Cerebellar nuclear complex (tissue), 1 donor: Measurements from ENCODE around the gene EGFLAM.

ENCODE experiments used
- DNase-seq, 2 experiments: peaks; one replicate each; lab custom pipeline; 2025; lab: John Stamatoyannopoulos, UW

EGFLAM gene

DNA sequence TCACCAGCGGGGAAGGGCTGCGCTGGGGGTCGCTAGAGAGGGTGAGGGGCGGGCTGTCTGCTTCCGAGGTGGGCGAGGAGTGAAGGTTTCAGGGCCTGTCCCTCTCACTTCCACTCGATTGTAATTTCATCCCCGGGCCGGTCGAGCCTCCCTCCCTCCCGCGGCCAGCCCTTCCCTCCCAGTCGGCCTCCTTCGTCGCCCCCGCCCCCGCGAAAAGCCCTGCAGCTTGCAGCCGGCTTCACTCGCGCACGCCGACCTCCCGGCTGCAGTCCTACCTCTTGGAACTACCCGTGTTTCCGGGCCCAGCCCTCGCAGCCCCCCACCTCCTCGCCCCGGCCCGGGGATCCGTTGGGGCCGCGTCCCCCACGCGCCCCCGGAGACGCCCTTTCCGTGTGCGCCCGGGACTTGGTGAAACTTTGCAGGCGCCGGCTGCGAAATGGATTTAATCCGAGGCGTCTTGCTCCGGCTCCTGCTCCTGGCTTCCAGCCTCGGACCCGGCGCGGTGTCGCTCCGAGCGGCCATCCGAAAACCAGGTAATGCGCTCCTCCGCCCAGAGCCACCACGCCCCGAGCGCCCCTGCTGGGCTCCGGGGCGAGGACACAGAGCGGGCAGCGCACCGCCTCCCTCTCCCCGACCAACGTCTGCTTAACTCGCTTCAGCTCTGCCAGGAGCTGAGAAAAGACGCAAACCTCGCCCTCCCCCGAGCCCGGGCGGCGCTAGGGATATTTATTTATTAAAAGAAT lies at the start of gene EGFLAM:
TSS of gene EGFLAM (plus strand) at position 241 of the 743 bp plus-strand sequence. CDS start at position 437, 196 bp downstream.
- no peak for DNase-seq

- DNase-seq: no peak
Measured at GRCh38 chr5:38208782-38209378, 49.5 kb upstream of the EGFLAM start.

DNA sequence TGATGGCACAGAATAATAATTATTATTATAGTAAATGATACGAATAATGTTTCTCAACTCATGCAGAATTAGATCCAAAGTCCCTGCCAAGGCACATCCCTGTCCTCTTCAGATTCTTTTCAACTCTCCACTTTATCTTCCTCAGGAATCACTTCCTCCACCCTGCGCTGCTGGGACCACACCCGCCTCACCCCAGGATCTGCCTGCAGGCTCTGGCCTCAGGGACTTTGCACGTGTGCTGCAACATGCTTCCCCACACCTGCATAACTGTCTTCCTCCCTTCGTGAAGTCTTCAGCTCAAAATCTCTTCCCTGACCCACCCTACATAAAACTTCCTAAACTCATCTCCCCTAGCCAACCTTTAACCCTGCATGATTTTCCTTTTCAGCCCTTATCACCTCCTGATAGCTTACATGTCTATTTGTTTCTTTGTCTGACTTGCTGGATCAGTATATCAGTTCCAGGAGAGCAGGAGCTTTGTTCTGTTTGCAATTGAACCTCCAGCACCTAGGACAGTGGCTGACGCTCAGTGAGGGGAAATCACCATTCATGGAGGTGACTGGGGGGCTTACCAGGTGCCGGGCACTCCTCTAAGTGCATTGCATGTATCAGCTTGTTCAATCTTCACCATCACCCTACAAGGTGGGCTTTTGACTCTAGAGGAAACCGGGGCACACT lies 47.5 kb upstream of the EGFLAM start:
- no peak for DNase-seq

DNA sequence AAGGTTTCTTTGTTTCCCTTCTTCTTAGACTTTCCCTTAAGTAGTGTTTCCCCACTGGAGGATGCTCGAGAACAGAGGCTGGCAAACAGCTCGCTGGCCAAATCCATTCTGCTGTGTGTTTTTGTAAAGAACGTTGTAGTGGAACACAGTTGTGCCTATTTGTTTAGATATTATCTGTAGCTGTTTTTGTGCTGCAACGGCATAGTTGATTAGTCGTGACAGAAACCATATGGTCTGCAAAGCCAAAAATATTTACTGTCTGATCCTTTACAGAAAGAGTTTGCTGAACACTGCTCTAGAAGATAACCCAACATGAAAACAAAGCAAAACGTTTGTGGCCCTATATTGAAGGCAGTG lies 47.0 kb upstream of the EGFLAM start:
- DNase-seq: no peak

GRCh38 chr5:38212307-38212706 lies 46.1 kb upstream of the EGFLAM start:
- no peak for DNase-seq

- no peak for DNase-seq
Measured at GRCh38 chr5:38226091-38226490, 32.3 kb upstream of the EGFLAM start.

DNA sequence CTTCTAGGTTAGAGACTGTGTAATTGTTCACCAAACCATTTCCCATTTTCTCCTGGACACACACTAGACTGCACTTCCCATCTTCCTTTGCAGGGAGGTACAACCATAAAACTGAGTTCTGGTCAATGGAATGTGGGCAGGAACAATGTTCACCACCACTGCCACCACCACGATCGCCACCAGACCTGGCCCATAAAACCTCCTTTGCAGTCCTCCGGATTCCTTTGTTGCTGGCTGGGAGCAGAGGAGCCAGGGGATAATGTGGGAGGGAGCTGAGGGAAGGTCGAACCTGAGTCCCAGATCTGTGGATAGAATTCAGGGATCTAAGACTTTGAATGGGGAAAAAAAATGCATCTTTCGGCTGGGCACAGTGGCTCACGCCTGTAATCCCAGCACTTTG lies 29.4 kb upstream of the EGFLAM start:
- no peak for DNase-seq

DNA sequence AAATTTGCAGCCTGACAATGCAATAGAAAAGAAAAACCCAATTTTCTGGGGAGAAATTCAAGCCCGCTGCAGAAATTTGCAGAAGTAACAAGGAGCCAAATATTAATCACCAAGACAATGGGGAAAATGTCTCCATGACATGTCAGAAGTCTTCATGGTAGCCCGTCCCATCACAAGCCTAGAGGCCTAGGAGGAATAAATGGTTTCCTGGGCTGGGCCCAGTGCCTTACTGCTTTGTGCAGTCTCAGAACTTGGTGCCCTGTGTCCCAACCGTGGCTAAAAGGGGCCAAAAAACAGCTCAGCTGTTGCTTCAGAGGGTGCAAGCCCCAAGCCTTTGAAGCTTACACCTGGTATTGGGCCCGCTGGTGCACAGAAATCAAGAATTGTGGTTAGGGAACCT lies 23.6 kb upstream of the EGFLAM start:
- no peak for DNase-seq

GRCh38 chr5:38237681-38238080 lies 20.7 kb upstream of the EGFLAM start:
- no peak for DNase-seq

GRCh38 chr5:38240212-38240611 lies 18.1 kb upstream of the EGFLAM start:
- no peak for DNase-seq

- no peak for DNase-seq
Measured at GRCh38 chr5:38241655-38242054, 16.7 kb upstream of the EGFLAM start.

- DNase-seq: no peak
Measured at GRCh38 chr5:38245307-38245706, 13.1 kb upstream of the EGFLAM start.

- DNase-seq: no peak
Measured at GRCh38 chr5:38249301-38249700, 9.1 kb upstream of the EGFLAM start.

DNA sequence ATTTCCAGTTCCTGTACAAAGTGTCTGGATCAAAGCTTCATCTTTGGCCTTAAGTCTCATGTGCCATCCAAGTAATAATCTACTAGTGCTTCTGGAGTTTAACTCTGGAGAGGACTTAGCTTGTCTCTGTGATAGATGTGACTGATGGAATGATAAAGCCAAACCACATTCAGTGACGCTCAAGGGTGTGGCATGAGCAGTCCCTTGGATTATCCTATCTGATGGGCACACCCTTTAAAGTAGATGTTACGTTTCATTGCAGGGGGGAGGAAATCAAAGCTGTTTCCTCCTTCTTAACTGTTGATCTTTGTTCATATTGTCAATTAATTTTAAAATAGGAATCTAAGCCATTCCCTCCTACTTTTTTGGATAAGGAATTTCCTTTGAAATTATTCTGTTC lies 8.5 kb upstream of the EGFLAM start:
- DNase-seq: no peak

- DNase-seq: no peak
Measured at GRCh38 chr5:38250763-38251448, 7.5 kb upstream of the EGFLAM start.

- DNase-seq: no peak
Measured at GRCh38 chr5:38253759-38254158, 4.6 kb upstream of the EGFLAM start.

- DNase-seq: no peak
Measured at GRCh38 chr5:38257308-38258041, 884 bp upstream of the EGFLAM start.

DNA sequence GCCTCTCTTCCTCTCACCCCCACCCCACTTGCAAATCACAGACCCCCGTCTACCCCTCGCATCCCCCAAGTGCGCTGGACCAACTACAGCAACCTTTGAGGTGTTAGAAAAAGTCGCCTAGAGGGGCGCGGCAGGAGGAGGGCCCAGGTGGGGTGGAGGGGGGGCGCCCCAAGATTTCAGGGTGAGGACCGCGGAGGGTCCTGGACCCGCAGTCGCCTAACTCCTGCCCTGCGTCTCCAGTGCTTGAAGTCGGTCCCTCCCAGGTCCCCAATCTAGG lies 379 bp upstream of the EGFLAM start:
- DNase-seq: no peak

DNA sequence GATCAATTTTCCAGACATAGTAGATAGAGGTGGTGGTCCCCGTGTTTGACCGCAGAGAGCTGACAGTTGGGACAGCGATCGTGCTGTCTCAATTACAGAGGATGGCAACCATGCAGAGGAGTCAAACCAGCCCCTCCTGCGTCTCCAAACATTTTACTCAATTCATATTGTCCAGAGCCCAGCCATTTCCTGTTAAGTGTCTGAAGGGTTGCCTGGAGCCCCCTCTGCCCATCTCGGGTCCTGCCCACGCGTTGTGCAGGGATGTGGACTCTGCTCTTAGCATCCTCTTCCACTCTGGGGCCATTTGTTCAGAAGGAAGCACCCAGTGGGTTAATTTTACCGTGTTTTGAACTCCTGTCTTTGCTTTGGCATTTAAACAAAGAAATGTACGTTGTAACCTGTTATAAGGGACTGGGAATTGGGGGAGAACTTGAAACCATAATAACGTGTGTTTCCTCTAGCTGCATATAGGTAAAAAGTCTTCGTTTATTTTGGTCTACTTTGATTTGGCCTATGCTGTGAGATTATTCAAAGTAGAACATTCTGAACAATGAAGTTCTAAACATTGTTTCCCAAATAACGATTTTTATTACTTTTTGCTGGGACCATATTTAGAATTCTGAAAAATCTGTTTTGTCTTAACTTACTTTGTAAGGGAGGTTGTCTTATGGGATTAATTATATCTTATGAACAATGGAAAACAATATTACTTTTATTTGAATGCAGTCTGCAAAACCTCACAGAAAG lies 876 bp downstream of the EGFLAM start:
- no peak for DNase-seq

DNA sequence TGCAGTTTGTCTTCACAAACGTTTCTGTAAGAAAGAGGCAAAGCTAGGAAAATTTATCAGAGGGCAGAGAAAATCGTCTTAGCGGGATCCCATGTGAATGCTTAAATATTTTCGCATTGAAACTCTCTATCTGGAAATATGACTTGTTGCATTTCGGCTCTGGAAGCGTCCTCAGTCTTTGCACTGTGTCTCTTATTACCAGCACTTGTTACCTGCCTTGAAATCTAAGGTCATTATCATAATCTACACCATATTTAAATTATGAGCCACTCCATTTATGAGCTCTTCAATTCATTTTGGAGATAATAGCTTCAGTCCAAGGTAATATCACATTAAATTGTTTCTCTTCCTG lies 1.4 kb downstream of the EGFLAM start:
- DNase-seq: no peak

DNA sequence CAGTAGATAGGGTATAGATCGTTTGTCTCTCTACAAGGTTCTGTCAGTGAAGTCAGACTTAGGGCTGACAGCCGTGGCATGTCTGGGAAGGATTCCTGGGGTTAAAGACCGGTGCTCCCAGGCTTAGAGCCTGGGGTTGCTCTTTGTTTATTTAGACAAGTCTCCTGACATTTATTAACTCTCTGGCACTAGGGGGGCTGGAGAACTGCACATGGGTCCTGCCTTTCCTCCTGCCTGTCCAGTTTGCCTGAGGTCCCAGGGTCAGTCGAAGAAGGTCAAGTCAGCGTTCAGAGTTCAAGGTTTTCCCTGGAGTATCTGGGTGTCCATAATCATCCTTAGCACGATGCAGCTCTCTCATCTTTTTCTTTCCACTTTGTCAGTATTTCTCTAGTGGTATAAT lies 5.6 kb downstream of the EGFLAM start:
- no peak for DNase-seq
